ENCODE results near the gene CYLD.

GRCh38 chr16:50765861-50766260, 24.0 kb downstream of the CYLD start:
- no peak for TF ChIP-seq POLR2AphosphoS5 (IDR thresholded peaks at IDR 0.05)
- no peak for TF ChIP-seq EP300 (IDR thresholded peaks at IDR 0.05)

All from sigmoid colon (tissue), 4 donors.